Neural cell (in vitro differentiated cells): ENCODE data around the gene ATP2B1. TPM values are rescaled to one million over a fixed set of nuclear protein-coding genes. Genes with fewer than 3 reads are reported as not detected.

Source experiments
- H2AFZ ChIP-seq: fragments of 200-600, 300-800 bp; sonication (generic), shearing (Covaris generic); 2 replicates; pipeline ENCODE4 v1.6.0; 2014; ENCODE audit warnings: low read depth, mild to moderate bottlenecking, antibody characterized with exemption, low read length, moderate library complexity
- H3F3A ChIP-seq: fragments of 200-600 bp; shearing (Covaris generic); 2 replicates; pipeline ENCODE4 v1.6.1; 2016; ENCODE audit warnings: mild to moderate bottlenecking, moderate library complexity, mixed read lengths, antibody characterized with exemption, low read length; ENCODE audit not compliant: insufficient read depth, poor library complexity, severe bottlenecking
- H3K27ac ChIP-seq: fragments of 200-600, 300-800 bp; sonication (generic), shearing (Covaris generic); 2 replicates; pipeline ENCODE4 v1.5.1; 2014; ENCODE audit warnings: mild to moderate bottlenecking, low read length, moderate library complexity
- H3K27me3 ChIP-seq: fragments of 300-800, 200-600 bp; sonication (generic), shearing (Covaris generic); 2 replicates; pipeline ENCODE4 v1.6.0; 2014; ENCODE audit warnings: mild to moderate bottlenecking, low read depth, low read length, moderate library complexity; ENCODE audit not compliant: insufficient read depth
- H3K36me3 ChIP-seq: fragments of 300-800, 200-600 bp; sonication (generic), shearing (Covaris generic); 2 replicates; pipeline ENCODE4 v1.5.1; 2014; ENCODE audit warnings: mild to moderate bottlenecking, antibody characterized with exemption, low read length, moderate library complexity; ENCODE audit not compliant: insufficient read depth
- H3K4me2 ChIP-seq: fragments of 300-800, 200-600 bp; sonication (generic), shearing (Covaris generic); 2 replicates; pipeline ENCODE4 v1.6.0; 2014; ENCODE audit warnings: mild to moderate bottlenecking, low read length
- H3K4me3 ChIP-seq: fragments of 300-800, 200-600 bp; sonication (generic), shearing (Covaris generic); 2 replicates; pipeline ENCODE4 v1.5.1; 2014; ENCODE audit warnings: mild to moderate bottlenecking, low read length, moderate library complexity
- H3K79me2 ChIP-seq: fragments of 200-600 bp; shearing (Covaris generic); replicated peaks from 2 replicates; pipeline ENCODE4 v1.6.0; 2014; ENCODE audit warnings: mild to moderate bottlenecking, low read length, moderate library complexity; ENCODE audit not compliant: insufficient read depth
- H3K9ac ChIP-seq: fragments of 300-800, 200-600 bp; sonication (generic), shearing (Covaris generic); 2 replicates; pipeline ENCODE4 v1.6.1; 2016; ENCODE audit warnings: mild to moderate bottlenecking, low read length, mixed read lengths
- H3K9me2 ChIP-seq: fragments of 200-600 bp; shearing (Covaris generic); 2 replicates; pipeline ENCODE4 v1.6.1; 2016; ENCODE audit warnings: mild to moderate bottlenecking, low read length, mixed read lengths; ENCODE audit not compliant: insufficient read depth
- H3K9me3 ChIP-seq: fragments of 200-600, 300-800 bp; sonication (generic), shearing (Covaris generic); 2 replicates; pipeline ENCODE4 v1.6.1; 2016; ENCODE audit warnings: mild to moderate bottlenecking, mixed run types, low read length, moderate library complexity, mixed read lengths
- H4K20me1 ChIP-seq: fragments of 200-600 bp; shearing (Covaris generic); 2 replicates; pipeline ENCODE4 v1.6.1; 2016; ENCODE audit warnings: mild to moderate bottlenecking, mixed run types; ENCODE audit not compliant: insufficient read depth
- EP300 ChIP-seq: fragments of 450-650 bp; conservative IDR thresholded peaks from 2 replicates; pipeline ENCODE4 v1.6.1; 2014; ENCODE audit warnings: antibody characterized with exemption, mild to moderate bottlenecking, moderate library complexity; ENCODE audit not compliant: poor library complexity, severe bottlenecking
- EZH2 ChIP-seq: fragments of 200-600, 300-800 bp; shearing (Covaris generic), sonication (generic); IDR thresholded peaks from 2 replicates; pipeline ENCODE4 v1.6.1; 2014; ENCODE audit warnings: antibody characterized with exemption, low read length, borderline replicate concordance, mild to moderate bottlenecking; ENCODE audit not compliant: insufficient read depth, poor library complexity, severe bottlenecking
- MXI1 ChIP-seq: fragments of 450-650 bp; conservative IDR thresholded peaks from 2 replicates; pipeline ENCODE4 v1.6.1; 2014; ENCODE audit warnings: antibody characterized with exemption, mild to moderate bottlenecking; ENCODE audit not compliant: poor library complexity, severe bottlenecking
- POLR2AphosphoS5 ChIP-seq: IDR thresholded peaks from 2 replicates; pipeline ENCODE4 v1.6.1; 2012
- RAD21 ChIP-seq: fragments of 450-650 bp; conservative IDR thresholded peaks from 2 replicates; pipeline ENCODE4 v1.6.1; 2014; ENCODE audit warnings: antibody characterized with exemption, mild to moderate bottlenecking, moderate library complexity
- SMC3 ChIP-seq: fragments of 450-650 bp; conservative IDR thresholded peaks from 2 replicates; pipeline ENCODE4 v1.6.1; 2014; ENCODE audit warnings: antibody characterized with exemption, mild to moderate bottlenecking, moderate library complexity; ENCODE audit not compliant: poor library complexity
- TAF1 ChIP-seq: IDR thresholded peaks from 2 replicates; pipeline ENCODE4 v1.6.1; 2012; ENCODE audit warnings: low read depth
- polyA plus RNA-seq: library from polyadenylated mRNA; depleted of rRNA; stranded (reverse); fragments of >200 nt; gene quantifications from 2 replicates; pipeline ENCODE4 v1.2.3, GENCODE V29; 2014
- TF ChIP-seq, protein P1 (sequence below): IDR thresholded peaks from 2 replicates; pipeline ENCODE4 v1.6.1; 2012; ENCODE audit warnings: borderline replicate concordance
- TF ChIP-seq, protein P2 (sequence below): fragments of 450-650 bp; IDR thresholded peaks from 2 replicates; pipeline ENCODE4 v1.5.1; 2014; ENCODE audit warnings: antibody characterized with exemption, mild to moderate bottlenecking, moderate library complexity; ENCODE audit not compliant: poor library complexity, severe bottlenecking

The ATP2B1 gene
- polyA plus RNA-seq, 1 donor from 2014 or later: 139 TPM

DNA sequence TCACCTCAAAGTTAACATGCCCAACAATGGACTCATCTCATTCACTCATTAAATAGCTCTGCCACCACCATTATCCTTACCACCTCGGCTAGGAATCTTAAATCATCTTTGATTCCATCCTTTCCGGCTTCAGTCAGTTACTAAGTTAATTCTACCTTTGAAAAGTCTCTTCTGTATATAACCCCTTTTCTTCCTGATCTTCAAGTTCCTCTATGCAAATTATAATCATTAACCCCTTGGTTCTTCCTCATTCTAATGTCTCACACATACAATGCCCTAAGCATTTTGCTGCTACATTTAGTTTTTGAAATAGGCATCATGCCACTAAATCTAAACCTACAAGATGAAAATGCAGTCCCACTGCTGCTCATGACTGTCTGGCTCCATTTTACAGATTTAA, 51.6 kb downstream of the ATP2B1 start (continued):
- TF ChIP-seq POLR2AphosphoS5: no peak

DNA sequence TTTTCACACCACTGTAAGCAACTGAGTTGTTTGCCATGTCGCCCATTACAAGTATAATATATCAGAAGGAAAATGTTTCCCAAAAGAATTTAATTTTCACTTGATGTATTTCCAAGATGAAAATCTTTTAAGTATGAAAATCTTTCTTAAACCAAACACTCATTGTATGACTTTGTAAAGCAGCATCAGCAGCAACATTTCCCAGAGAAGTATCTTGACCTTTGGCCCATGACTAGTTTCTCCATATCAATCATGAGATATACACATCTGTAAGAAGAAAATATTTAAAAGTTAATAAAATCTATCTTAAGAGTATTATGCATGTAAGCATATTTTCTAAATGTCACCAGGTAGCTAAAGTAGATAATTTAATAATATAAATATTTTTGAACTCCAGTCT, 52.8 kb downstream of the ATP2B1 start:
- no peaks in the 10 kb centered on the region for H3F3A ChIP-seq
- H2AFZ ChIP-seq: no peak overlapping the region

DNA sequence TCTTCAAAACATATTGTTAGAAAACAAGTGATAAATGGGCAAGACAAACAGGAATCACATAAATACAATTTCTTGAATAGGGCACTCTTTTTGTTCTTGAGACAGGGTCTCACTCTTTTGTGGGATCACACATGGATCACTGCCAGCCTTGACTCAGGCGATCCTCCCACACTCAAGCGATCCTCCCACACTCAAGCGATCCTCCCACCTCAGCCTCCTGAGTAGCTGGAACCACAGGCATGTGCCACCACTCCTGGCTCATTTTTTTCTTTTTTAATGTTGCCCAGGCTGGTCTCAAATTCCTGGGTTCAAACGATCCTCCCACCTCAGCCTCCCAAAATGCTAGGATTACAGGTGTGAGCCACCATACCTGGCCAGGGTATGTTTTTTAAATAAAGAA, 57.4 kb downstream of the ATP2B1 start:
- no peaks in the 10 kb centered on the region for H3K27me3 ChIP-seq
- H3K27ac ChIP-seq: no peak overlapping the region
- H2AFZ ChIP-seq: no peak overlapping the region
- H3K4me2 ChIP-seq: no peak overlapping the region
- no peaks in the 10 kb centered on the region for H4K20me1 ChIP-seq
- no peak overlapping the region for H3K9ac ChIP-seq
- H3K9me2 ChIP-seq: no peaks in the 10 kb centered on the region
- H3F3A ChIP-seq: no peaks in the 10 kb centered on the region
- no peak for TF ChIP-seq TAF1
- TF ChIP-seq POLR2AphosphoS5: no peak
- TF ChIP-seq SMC3: no peak
- peaks cover 4% of the 10 kb centered on the region for H3K36me3 ChIP-seq
- H3K79me2 ChIP-seq: no peaks in the 10 kb centered on the region
- no peak overlapping the region for H3K4me3 ChIP-seq
- no peaks in the 10 kb centered on the region for H3K9me3 ChIP-seq

More for the DNA sequence above, 52.8 kb downstream of the ATP2B1 start:
- H3K9ac ChIP-seq: no peak overlapping the region
- H3K9me2 ChIP-seq: no peaks in the 10 kb centered on the region
- H3K36me3 ChIP-seq: no peaks in the 10 kb centered on the region
- no peaks in the 10 kb centered on the region for H3K9me3 ChIP-seq
- no peak overlapping the region for H3K4me3 ChIP-seq
- H3K79me2 ChIP-seq: peaks cover 8% of the 10 kb centered on the region
- TF ChIP-seq POLR2AphosphoS5: no peak
- TF ChIP-seq, protein P1, sequence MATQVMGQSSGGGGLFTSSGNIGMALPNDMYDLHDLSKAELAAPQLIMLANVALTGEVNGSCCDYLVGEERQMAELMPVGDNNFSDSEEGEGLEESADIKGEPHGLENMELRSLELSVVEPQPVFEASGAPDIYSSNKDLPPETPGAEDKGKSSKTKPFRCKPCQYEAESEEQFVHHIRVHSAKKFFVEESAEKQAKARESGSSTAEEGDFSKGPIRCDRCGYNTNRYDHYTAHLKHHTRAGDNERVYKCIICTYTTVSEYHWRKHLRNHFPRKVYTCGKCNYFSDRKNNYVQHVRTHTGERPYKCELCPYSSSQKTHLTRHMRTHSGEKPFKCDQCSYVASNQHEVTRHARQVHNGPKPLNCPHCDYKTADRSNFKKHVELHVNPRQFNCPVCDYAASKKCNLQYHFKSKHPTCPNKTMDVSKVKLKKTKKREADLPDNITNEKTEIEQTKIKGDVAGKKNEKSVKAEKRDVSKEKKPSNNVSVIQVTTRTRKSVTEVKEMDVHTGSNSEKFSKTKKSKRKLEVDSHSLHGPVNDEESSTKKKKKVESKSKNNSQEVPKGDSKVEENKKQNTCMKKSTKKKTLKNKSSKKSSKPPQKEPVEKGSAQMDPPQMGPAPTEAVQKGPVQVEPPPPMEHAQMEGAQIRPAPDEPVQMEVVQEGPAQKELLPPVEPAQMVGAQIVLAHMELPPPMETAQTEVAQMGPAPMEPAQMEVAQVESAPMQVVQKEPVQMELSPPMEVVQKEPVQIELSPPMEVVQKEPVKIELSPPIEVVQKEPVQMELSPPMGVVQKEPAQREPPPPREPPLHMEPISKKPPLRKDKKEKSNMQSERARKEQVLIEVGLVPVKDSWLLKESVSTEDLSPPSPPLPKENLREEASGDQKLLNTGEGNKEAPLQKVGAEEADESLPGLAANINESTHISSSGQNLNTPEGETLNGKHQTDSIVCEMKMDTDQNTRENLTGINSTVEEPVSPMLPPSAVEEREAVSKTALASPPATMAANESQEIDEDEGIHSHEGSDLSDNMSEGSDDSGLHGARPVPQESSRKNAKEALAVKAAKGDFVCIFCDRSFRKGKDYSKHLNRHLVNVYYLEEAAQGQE: no peak
- TF ChIP-seq SMC3: no peak
- no peak for TF ChIP-seq RAD21
- no peak for TF ChIP-seq EZH2
- no peak for TF ChIP-seq EP300
- no peak for TF ChIP-seq MXI1
- TF ChIP-seq TAF1: no peak
- TF ChIP-seq, protein P2, sequence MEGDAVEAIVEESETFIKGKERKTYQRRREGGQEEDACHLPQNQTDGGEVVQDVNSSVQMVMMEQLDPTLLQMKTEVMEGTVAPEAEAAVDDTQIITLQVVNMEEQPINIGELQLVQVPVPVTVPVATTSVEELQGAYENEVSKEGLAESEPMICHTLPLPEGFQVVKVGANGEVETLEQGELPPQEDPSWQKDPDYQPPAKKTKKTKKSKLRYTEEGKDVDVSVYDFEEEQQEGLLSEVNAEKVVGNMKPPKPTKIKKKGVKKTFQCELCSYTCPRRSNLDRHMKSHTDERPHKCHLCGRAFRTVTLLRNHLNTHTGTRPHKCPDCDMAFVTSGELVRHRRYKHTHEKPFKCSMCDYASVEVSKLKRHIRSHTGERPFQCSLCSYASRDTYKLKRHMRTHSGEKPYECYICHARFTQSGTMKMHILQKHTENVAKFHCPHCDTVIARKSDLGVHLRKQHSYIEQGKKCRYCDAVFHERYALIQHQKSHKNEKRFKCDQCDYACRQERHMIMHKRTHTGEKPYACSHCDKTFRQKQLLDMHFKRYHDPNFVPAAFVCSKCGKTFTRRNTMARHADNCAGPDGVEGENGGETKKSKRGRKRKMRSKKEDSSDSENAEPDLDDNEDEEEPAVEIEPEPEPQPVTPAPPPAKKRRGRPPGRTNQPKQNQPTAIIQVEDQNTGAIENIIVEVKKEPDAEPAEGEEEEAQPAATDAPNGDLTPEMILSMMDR: no peak
- no peaks in the 10 kb centered on the region for H3K27me3 ChIP-seq
- no peaks in the 10 kb centered on the region for H4K20me1 ChIP-seq
- H3K4me2 ChIP-seq: no peak overlapping the region
- no peak overlapping the region for H3K27ac ChIP-seq
